AG09319 (cell line): ENCODE results near the gene CACNA2D3.
A peak's percentile ranks its signal among the peaks of the same experiment; 100 is the strongest.

Source experiments
- DNase-seq: peaks from one replicate; pipeline ENCODE4 v3.0.0-alpha.2; 2010; ENCODE audit warnings: low read depth; ENCODE audit errors: extremely low read depth
- TF ChIP-seq, protein P1 (sequence below): IDR thresholded peaks from 2 replicates; pipeline ENCODE4 v1.5.1; 2011; ENCODE audit warnings: low read depth, mild to moderate bottlenecking, inconsistent platforms, low read length, moderate library complexity

CACNA2D3 gene

DNA sequence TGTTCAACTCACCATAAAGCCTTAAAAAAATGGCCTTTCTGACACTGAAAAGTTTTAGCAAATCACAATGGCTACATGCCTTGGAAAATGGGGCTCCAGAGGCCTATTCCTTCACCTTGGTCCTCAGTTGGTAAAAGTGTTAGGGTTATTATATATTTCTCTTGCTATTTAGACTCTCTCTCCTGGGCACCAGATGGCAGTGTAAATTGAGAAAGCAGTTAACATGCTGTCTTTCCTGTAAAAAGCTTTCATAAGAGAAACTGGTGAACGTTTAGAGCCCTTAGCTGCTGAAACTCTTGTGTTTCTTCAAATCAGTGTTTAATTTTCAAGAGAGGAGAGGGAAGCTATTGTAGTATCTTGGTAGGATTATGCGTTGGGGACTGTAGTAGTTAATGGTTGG lies 715.6 kb downstream of the CACNA2D3 start:
- TF ChIP-seq, protein P1, sequence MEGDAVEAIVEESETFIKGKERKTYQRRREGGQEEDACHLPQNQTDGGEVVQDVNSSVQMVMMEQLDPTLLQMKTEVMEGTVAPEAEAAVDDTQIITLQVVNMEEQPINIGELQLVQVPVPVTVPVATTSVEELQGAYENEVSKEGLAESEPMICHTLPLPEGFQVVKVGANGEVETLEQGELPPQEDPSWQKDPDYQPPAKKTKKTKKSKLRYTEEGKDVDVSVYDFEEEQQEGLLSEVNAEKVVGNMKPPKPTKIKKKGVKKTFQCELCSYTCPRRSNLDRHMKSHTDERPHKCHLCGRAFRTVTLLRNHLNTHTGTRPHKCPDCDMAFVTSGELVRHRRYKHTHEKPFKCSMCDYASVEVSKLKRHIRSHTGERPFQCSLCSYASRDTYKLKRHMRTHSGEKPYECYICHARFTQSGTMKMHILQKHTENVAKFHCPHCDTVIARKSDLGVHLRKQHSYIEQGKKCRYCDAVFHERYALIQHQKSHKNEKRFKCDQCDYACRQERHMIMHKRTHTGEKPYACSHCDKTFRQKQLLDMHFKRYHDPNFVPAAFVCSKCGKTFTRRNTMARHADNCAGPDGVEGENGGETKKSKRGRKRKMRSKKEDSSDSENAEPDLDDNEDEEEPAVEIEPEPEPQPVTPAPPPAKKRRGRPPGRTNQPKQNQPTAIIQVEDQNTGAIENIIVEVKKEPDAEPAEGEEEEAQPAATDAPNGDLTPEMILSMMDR: peak; percentile 34
- DNase-seq: no peak

DNA sequence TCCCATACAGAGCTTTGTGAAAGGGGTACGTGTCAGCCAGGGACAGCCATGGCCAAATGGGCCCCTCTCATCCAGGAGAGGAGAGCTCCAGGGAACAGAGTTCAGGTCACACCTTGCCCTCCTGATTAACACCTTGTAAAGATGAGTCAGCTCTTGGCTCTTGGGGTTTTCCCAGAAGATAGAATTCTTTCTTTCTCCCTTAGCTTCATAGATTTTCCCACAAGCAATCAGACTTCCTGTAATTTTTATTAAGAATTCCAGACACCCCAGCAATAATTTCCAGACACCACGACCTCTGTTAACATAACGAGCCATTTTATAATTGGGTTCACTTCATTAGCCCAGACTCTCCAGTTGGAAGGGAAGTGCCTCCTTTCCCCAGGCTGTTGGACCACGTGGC lies 719.1 kb downstream of the CACNA2D3 start:
- TF ChIP-seq, protein P1: no peak

DNA sequence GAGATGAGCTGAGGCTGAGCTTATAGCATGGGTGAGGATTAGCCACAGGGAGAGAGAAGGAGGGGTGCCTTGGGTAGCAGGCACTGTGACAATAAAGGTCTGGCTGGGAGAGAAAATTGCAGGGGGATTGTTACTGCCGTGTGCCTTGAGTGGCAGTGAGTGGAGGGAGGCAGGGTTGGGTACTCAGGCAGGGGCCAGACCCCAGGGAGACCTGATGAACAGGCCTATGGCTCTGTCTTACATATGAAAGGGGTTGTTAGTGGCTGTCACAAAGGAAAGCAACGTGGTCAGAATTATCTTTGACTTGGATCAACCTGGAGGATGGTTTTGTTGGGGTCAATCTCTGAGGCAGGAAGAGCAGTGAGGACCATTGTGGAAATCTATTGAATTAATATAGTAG lies 721.0 kb downstream of the CACNA2D3 start:
- DNase-seq: no peak

More for the DNA sequence above, 719.1 kb downstream of the CACNA2D3 start:
- no peak for DNase-seq

DNA sequence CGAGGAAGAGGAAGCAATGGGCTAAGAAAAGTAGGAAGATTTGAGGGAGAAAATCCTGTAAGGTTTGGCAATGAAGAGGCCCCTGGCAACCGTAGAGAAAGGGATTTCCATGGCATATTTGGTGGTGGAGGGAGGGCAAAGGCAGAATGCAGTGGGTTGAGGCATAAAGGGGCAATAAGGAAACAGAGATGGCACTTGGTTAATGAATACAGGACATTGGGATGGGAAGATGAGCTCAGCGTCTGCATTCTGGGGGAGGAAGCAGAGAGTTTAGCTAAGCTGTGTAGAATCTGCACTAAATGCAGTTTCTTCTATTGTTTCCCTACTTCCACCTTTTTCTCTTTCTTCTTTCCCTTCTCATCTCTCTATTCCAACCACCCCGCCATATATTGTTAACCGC lies 721.9 kb downstream of the CACNA2D3 start:
- TF ChIP-seq, protein P1: no peak
- DNase-seq: no peak

More for the DNA sequence above, 721.0 kb downstream of the CACNA2D3 start:
- TF ChIP-seq, protein P1: no peak

DNA sequence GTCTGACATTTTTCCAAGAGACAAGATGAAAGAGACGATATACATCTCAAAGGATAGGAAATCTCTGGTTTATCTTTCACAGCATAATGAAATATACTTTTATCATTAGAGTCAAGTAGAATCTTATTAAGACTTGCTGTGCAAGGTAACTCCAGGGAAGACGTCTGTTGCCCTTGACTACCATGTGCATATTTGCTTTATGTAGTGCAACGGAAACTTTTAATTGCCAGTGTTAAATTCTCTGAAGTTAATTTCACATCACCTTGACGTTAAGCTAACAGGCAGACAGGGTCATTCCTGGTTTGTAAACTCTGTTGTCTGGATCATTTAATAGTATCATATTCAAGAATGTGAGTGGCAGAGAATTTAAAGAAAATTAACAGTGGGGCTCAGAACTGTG lies 722.7 kb downstream of the CACNA2D3 start:
- no peak for DNase-seq
- TF ChIP-seq, protein P1: no peak

DNA sequence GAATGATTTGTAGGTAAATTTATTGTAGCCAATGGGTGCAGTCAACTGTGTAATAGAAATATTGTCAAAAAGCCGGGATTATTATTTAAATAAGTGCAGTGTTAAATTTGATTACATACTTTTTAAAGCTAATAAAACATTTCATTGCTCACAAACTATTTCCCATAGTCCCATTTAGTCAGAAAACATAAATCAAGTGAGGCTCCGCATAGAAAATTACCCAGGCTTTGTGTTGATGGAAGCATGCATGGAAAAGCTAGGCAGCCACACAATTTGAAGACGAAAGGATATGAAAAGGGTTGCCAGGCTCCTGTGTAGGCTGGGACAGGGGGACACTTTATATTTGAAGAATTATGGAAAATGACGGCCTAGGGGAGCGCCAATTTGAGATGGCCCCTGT lies 723.2 kb downstream of the CACNA2D3 start:
- TF ChIP-seq, protein P1: no peak
- DNase-seq: no peak

DNA sequence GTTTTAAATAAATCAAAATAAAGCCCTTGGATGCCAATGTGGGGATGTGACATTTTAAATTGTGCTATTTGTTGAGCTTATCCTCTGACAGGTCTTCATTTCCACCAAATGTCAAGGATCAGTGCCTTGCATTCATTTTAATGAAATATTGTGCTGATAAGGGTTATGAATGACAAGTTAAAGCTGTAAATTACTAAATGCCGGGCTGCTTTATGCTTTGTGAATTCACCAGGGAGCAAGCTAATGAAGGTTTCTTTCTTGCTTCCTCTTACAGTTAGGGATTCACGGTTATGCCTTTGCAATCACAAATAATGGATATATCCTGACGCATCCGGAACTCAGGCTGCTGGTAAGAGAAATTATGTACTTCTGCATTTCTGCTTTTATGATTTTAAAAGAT lies 723.8 kb downstream of the CACNA2D3 start:
- TF ChIP-seq, protein P1: no peak
- no peak for DNase-seq
